ENCODE measurements around the gene BMI1. TPM values are rescaled to one million over a fixed set of nuclear protein-coding genes. Genes with fewer than 3 reads are reported as not detected.

The BMI1 gene
- total RNA-seq, 1 donor from 2014 or later = 44.7 TPM

DNA sequence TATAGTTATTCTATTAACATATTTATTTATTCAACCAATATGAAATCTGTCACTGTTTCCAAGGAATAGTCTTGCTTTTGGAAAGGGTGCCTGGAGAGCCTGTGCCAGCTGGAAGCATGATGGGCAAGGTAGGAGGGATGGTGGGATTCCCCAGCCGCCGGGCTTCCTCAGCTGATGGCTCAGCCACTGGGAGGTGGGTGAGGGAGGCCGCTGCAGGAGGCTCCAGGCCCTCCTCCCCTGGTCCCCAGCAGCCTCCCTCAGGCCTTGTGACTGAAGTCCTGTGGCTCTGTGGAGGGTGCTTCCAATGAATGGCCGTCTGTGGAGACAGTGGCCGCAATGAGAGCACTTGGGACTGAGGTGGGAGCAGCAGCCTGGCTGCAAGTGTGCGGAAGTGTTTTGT is 51.4 kb downstream of the BMI1 start:
- intact Hi-C loops (cut with DNase I) = no loop called here
- Histone ChIP-seq H3K36me3 (no peaks in the 10 kb centered on the region), H3K4me1 (no peaks in the 10 kb centered on the region), H3K27ac (no peak overlapping the region), H3K27me3 (no peaks in the 10 kb centered on the region), H3K9me3 (no peaks in the 10 kb centered on the region), H3K4me3 (no peak overlapping the region)
- DNase-seq (ENCODE audit: extremely low spot score in 2 of 2) = no peak
- TF ChIP-seq, protein P1, sequence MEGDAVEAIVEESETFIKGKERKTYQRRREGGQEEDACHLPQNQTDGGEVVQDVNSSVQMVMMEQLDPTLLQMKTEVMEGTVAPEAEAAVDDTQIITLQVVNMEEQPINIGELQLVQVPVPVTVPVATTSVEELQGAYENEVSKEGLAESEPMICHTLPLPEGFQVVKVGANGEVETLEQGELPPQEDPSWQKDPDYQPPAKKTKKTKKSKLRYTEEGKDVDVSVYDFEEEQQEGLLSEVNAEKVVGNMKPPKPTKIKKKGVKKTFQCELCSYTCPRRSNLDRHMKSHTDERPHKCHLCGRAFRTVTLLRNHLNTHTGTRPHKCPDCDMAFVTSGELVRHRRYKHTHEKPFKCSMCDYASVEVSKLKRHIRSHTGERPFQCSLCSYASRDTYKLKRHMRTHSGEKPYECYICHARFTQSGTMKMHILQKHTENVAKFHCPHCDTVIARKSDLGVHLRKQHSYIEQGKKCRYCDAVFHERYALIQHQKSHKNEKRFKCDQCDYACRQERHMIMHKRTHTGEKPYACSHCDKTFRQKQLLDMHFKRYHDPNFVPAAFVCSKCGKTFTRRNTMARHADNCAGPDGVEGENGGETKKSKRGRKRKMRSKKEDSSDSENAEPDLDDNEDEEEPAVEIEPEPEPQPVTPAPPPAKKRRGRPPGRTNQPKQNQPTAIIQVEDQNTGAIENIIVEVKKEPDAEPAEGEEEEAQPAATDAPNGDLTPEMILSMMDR (IDR thresholded peaks at IDR 0.05) = no peak
- TF ChIP-seq POLR2A (IDR thresholded peaks at IDR 0.05) = no peak
- TF ChIP-seq POLR2AphosphoS5 (IDR thresholded peaks at IDR 0.05; ENCODE audit: insufficient read depth in 1 of 2, low read depth in 1 of 2) = no peak

DNA sequence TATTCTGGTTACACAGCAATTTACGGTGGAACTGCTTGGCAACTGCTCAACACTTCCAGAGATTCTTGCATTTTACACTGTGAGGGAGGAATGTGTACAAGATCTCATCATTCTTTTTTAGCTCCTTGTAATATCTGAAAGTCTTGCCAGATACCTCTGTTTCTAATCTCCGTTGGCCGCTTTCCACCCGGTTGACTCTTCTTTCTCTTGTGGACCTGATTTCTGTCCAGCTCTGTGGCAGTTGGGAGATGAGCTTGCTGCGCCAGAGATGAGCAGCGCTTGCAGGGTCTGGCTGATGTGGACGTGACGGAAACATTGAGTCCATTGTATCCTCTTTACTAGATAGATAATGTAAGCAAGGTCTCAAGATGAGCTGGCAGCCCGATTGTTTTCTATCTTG is 52.0 kb downstream of the BMI1 start:
- no peaks in the 10 kb centered on the region for H3K9me3 ChIP-seq
- H3K4me1 ChIP-seq = no peaks in the 10 kb centered on the region
- intact Hi-C loops (cut with DNase I) = no loop called here
- no peak overlapping the region for H3K27ac ChIP-seq
- TF ChIP-seq POLR2A (IDR thresholded peaks at IDR 0.05) = no peak
- TF ChIP-seq POLR2AphosphoS5 (IDR thresholded peaks at IDR 0.05; ENCODE audit: insufficient read depth in 1 of 2, low read depth in 1 of 2) = no peak
- TF ChIP-seq, protein P1 (IDR thresholded peaks at IDR 0.05) = no peak
- H3K4me3 ChIP-seq = no peak overlapping the region
- DNase-seq (ENCODE audit: extremely low spot score in 2 of 2) = no peak
- no peaks in the 10 kb centered on the region for H3K36me3 ChIP-seq
- no peaks in the 10 kb centered on the region for H3K27me3 ChIP-seq

DNA sequence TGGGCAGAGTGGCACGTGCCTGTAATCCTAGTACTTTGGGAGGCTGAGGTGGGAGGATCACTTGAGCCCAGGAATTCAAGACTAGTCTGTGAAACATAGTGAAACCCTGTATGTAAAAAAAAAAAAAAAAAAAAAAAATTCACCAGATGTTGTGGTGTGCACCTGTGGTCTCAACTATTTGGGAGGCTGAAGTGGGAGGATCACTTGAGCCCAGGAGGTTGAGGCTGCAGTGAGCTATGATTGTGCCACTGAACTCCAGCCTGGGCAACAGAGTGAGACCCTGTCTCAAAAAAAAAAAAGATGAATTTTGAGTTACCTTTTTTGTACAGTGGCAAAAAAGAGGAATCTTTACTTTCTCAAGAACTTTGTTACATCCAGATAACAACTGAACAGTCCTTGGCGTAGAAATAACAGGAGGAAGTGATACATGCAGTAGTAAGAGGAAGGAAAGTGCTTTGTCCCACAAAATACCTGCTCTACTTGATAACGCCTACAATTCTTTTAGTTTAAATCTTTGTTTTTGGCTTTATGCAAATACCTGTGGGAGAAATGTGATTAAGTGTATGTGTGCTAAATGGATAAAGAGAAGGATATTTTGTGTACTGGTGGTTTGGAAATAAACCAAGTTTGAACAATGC is 53.7 kb downstream of the BMI1 start:
- intact Hi-C loops (cut with DNase I) = no loop called here

DNA sequence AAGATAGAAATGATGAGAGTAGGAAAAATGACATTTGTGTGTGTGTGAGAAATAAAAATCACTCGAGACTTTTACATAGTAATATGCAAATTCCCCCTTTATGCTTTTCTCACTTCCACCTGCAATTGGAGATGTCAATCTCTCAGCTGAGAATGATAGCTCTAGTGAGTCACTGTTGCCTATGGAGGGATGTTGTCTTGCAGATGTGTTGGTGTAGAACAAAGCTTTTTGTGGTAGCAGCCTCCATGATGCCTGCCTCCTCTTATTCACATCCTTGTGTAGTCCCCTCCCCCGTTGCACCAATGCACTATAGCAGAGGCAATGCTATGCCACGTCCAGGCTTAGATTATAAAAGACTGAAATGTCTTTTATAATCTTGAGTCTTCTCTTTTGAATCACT is 58.2 kb downstream of the BMI1 start:
- H3K27ac ChIP-seq = no peak overlapping the region
- no peaks in the 10 kb centered on the region for H3K27me3 ChIP-seq
- no peaks in the 10 kb centered on the region for H3K36me3 ChIP-seq
- TF ChIP-seq POLR2A (IDR thresholded peaks at IDR 0.05) (no peak), POLR2AphosphoS5 (IDR thresholded peaks at IDR 0.05; ENCODE audit: insufficient read depth in 1 of 2, low read depth in 1 of 2) (no peak)
- TF ChIP-seq, protein P1 (IDR thresholded peaks at IDR 0.05) = no peak
- intact Hi-C loops (cut with DNase I) = no loop called here
- no peaks in the 10 kb centered on the region for H3K4me1 ChIP-seq
- no peak for DNase-seq (ENCODE audit: extremely low spot score in 2 of 2)
- no peaks in the 10 kb centered on the region for H3K9me3 ChIP-seq
- H3K4me3 ChIP-seq = no peak overlapping the region

More for the DNA sequence above, 53.7 kb downstream of the BMI1 start:
- Histone ChIP-seq H3K4me3 (no peak overlapping the region), H3K27ac (no peak overlapping the region), H3K36me3 (no peaks in the 10 kb centered on the region), H3K27me3 (no peaks in the 10 kb centered on the region), H3K9me3 (no peaks in the 10 kb centered on the region), H3K4me1 (no peaks in the 10 kb centered on the region)
- DNase-seq (ENCODE audit: extremely low spot score in 2 of 2) = no peak
- no peak for TF ChIP-seq POLR2AphosphoS5 (IDR thresholded peaks at IDR 0.05; ENCODE audit: insufficient read depth in 1 of 2, low read depth in 1 of 2)
- TF ChIP-seq, protein P1 (IDR thresholded peaks at IDR 0.05) = no peak

Small RNAs within 50 kb of the gene (small RNA-seq; reads per million reads assigned to genes)
- not detected for gene AL158211.3

Other genes with a start within 250 kb of the BMI1 start
- not detected for gene EBLN1, start 103.1 kb upstream of the BMI1 start, total RNA-seq
- gene COMMD3, start 4.7 kb upstream of the BMI1 start, total RNA-seq = 27.0 TPM
- not detected for gene SPAG6, start 24.4 kb downstream of the BMI1 start, total RNA-seq